HCEC 1CT (cell line): ENCODE data around the gene EYS.
"Not testable (repeated sequence)": the region's sequence is repeated elsewhere in the genome, so short reads cannot be mapped to it uniquely, and the experiment has no call there.

Experiments
- DNase-seq: peaks from one replicate; pipeline ENCODE4 v3.0.0-alpha.2; 2017

The EYS gene

GRCh38 chr6:64000818-64001491, 1706.1 kb downstream of the EYS start:
- DNase-seq = no peak

GRCh38 chr6:63999613-64000012, 1707.4 kb downstream of the EYS start:
- DNase-seq = no peak

GRCh38 chr6:63998991-63999390, 1708.0 kb downstream of the EYS start:
- no peak for DNase-seq

GRCh38 chr6:63997734-63998133, 1709.3 kb downstream of the EYS start:
- DNase-seq = peak; percentile 35

GRCh38 chr6:63997221-63997620, 1709.8 kb downstream of the EYS start:
- no peak for DNase-seq

- no peak for DNase-seq
These were observed 1721.8 kb downstream of the EYS start for GRCh38 chr6:63985223-63985622.

- no peak for DNase-seq
These were observed 1731.3 kb downstream of the EYS start for GRCh38 chr6:63975699-63976098.

- no peak for DNase-seq
These were observed 1738.4 kb downstream of the EYS start for GRCh38 chr6:63968650-63969049.

- no peak for DNase-seq
These were observed 1742.7 kb downstream of the EYS start for GRCh38 chr6:63964366-63964765.

GRCh38 chr6:63963769-63964315, 1743.2 kb downstream of the EYS start:
- DNase-seq = no peak

- DNase-seq = not testable (repeated sequence)
These were observed 1753.5 kb downstream of the EYS start for GRCh38 chr6:63953336-63954021.

GRCh38 chr6:63947792-63948529, 1759.1 kb downstream of the EYS start:
- no peak for DNase-seq

- no peak for DNase-seq
These were observed 1761.0 kb downstream of the EYS start for GRCh38 chr6:63945987-63946386.

- DNase-seq = no peak
These were observed 1763.2 kb downstream of the EYS start for GRCh38 chr6:63943826-63944225.

GRCh38 chr6:63941747-63942470, 1765.1 kb downstream of the EYS start:
- no peak for DNase-seq

GRCh38 chr6:63940056-63940455, 1767.0 kb downstream of the EYS start:
- no peak for DNase-seq

- DNase-seq = no peak
These were observed 1770.6 kb downstream of the EYS start for GRCh38 chr6:63936399-63936798.

- no peak for DNase-seq
These were observed 1771.3 kb downstream of the EYS start for GRCh38 chr6:63935732-63936131.

- not testable (repeated sequence) for DNase-seq
These were observed 1773.1 kb downstream of the EYS start for GRCh38 chr6:63933948-63934347.

- no peak for DNase-seq
These were observed 1776.2 kb downstream of the EYS start for GRCh38 chr6:63930848-63931247.

- DNase-seq = no peak
These were observed 1777.9 kb downstream of the EYS start for GRCh38 chr6:63929111-63929510.

- no peak for DNase-seq
These were observed 1778.4 kb downstream of the EYS start for GRCh38 chr6:63928613-63929012.
